GM06990 (cell line): ENCODE measurements around the gene PRKCH.

Experiments used
- DNase-seq: peaks from one replicate; pipeline ENCODE4 v3.0.0-alpha.2; 2011; ENCODE audit not compliant: insufficient read length; ENCODE audit errors: extremely low read depth
- H3K27me3 ChIP-seq: replicated peaks from 2 replicates; pipeline ENCODE4 v1.6.0; 2011; ENCODE audit warnings: low read length; ENCODE audit not compliant: control insufficient read depth, insufficient read depth
- H3K36me3 ChIP-seq: 2 replicates; pipeline ENCODE4 v1.5.1; 2011; ENCODE audit warnings: low read length; ENCODE audit not compliant: control insufficient read depth, insufficient read depth
- H3K4me3 ChIP-seq: replicated peaks from 2 replicates; pipeline ENCODE4 v1.5.1; 2011; ENCODE audit warnings: low read depth, mild to moderate bottlenecking, control low read depth, low read length
- TF ChIP-seq, protein P1 (sequence below): IDR thresholded peaks from 2 replicates; pipeline ENCODE4 v1.5.1; 2011; ENCODE audit warnings: low read length, control low read depth, mild to moderate bottlenecking, inconsistent platforms; ENCODE audit not compliant: insufficient read depth, poor library complexity, severe bottlenecking

Gene PRKCH

DNA sequence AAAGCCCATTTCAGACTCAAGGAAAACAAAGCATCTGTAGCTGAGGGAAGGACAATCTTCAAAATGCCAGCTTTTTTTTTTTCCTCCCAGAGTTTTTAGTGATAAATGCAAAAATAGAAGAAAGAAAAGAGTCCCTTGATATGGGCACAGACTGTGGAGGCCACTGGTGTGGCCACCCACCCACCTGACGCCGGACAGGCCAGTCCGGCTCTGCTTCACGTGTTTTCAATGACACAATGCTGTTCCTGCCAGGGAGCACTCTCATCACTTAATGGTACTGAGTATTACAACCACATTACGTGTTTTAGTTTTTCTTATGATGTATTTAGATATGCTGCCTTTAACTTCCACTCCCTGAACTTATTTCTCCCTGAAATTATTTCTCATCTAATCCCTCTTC is 218.3 kb downstream of the PRKCH start:
- TF ChIP-seq, protein P1, sequence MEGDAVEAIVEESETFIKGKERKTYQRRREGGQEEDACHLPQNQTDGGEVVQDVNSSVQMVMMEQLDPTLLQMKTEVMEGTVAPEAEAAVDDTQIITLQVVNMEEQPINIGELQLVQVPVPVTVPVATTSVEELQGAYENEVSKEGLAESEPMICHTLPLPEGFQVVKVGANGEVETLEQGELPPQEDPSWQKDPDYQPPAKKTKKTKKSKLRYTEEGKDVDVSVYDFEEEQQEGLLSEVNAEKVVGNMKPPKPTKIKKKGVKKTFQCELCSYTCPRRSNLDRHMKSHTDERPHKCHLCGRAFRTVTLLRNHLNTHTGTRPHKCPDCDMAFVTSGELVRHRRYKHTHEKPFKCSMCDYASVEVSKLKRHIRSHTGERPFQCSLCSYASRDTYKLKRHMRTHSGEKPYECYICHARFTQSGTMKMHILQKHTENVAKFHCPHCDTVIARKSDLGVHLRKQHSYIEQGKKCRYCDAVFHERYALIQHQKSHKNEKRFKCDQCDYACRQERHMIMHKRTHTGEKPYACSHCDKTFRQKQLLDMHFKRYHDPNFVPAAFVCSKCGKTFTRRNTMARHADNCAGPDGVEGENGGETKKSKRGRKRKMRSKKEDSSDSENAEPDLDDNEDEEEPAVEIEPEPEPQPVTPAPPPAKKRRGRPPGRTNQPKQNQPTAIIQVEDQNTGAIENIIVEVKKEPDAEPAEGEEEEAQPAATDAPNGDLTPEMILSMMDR, result no peak
- DNase-seq, result no peak
- H3K36me3 ChIP-seq, result no peaks in the 10 kb centered on the region; the same call in 1 of the 2 replicates
- H3K27me3 ChIP-seq, result no peaks in the 10 kb centered on the region
- H3K4me3 ChIP-seq, result no peak overlapping the region

DNA sequence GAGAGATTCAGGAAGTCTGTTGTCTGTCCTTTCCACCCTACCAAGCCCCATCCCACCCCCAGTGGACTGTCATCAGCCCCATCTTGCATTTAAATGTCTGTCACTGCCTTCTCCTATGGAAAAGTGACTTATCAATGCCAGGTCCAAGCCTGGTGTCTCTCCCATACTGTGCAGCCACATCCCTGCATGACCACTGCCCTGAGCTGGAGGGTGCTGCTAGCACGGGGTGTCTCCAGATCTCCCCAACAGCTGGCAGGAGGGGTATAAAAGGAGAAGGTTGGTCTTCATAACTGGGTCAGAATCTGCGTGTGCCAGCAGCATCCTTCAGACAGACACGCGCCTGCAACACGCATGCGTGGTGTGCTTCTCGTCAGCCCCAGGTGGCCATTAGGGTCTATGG is 219.6 kb downstream of the PRKCH start:
- Histone ChIP-seq H3K27me3 (no peaks in the 10 kb centered on the region), H3K4me3 (no peak overlapping the region), H3K36me3 (no peaks in the 10 kb centered on the region; the same call in 1 of the 2 replicates)
- TF ChIP-seq, protein P1, result no peak
- no peak for DNase-seq

DNA sequence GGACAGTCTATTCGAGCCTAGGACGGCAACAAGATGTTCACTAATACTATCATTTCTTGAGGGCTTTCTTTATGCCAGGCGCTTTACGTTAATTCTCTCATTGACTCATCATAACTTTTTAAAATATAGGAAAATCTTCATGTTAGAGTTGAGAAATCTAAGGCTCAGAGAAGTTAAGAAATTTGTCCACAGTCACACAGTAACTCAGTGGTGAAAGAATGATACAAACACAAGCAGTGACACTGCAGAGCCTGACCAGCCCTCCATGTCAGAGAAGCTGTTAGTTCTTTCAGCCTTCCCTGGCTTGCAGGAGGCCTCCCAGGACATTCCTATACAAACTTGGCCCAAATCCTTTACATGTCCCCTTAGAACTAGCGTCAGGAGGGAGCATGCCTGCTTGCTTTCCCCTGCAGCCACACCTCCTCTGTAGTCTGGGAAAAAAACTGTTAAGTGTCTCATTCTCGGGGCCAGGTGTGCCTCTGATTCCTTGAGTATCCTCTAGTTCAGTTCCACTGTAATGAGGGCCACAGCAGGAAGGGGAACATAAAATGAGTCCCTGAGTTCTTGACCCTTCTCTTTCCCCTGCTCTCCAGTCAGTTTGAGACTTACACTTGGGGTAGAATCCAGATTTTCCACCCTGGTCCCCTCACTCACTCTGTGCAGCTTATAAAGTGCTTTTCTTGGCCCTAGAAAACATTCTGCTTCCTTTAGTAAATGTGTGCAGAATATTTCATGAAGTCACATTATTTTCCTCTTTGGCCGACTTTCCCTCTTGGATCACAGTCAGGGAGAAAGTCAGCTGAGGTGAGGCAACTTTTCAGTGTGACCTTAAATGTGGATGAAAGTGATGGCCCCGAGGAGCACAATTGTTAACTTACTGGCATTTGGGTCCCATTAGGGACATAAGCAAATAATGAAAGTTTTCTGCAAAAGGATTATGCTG is 221.7 kb downstream of the PRKCH start:
- H3K4me3 ChIP-seq, result no peak overlapping the region

DNA sequence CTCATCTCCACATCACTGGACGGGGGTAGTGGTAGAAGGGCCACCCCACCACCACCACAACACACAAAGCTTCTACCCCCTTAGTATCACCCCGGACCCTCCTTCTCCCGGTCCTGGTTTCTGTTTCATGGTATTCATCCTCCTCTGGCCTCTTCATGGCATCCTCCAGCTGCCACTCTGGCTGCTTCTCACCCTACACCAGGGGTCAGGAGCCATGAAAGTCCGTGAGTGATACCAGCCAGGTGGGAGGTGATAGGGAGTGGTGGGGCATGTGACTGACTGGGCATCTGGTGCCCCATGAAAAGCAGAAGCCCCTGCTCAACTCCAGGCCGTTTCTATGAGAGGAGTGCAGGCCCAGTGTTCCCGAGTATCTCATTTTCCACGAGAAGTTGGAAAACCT is 222.6 kb downstream of the PRKCH start:
- no peaks in the 10 kb centered on the region for H3K27me3 ChIP-seq
- no peak overlapping the region for H3K4me3 ChIP-seq
- H3K36me3 ChIP-seq, result no peaks in the 10 kb centered on the region; the same call in 1 of the 2 replicates

More for the DNA sequence above, 221.7 kb downstream of the PRKCH start:
- no peak for DNase-seq
- Histone ChIP-seq H3K36me3 (no peaks in the 10 kb centered on the region; the same call in 1 of the 2 replicates), H3K27me3 (no peaks in the 10 kb centered on the region)
- TF ChIP-seq, protein P1, result no peak

DNA sequence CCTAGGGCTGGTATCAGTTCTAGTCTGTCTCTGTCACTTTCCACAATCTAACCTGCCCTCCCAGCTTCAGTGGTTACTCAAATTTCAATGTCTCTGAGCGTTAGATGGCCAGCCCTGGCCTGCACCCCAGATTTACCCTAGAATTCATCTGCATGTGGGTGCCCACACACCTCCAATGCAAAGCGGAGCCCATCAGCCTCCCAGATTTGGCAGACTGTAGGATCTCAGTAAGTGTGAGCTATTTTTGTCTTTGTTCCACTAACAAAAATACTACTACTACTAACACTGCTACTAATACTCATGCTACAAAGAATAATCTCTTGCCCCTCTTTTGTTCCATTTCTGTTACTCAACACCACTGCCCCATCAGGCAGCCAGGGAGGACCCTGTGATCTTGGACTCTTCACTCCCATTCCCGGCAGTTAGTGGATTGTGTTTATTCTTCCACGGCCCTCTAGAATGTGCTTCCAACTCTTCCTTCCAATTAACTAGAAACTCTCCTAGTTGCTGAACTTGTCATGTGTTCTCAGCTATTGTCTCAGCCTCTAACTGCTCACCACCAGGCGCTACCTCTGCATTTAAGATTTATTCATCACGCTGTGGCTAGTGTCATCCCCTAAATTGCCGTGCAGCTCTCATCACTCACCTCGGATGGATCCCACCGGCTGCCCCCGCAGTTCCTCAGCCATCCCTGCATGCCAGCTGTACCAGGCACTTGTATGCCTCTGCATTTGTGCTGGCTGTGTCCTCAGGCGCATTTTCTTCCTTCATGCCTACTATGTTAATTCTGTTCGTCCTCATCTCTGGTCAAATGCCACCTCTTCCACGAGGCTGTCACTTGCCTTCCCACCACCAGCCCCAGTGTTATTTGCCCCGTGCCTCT is 223.3 kb downstream of the PRKCH start:
- DNase-seq, result no peak

More for the DNA sequence above, 222.6 kb downstream of the PRKCH start:
- TF ChIP-seq, protein P1, result no peak
- DNase-seq, result no peak

More for the DNA sequence above, 223.3 kb downstream of the PRKCH start:
- no peaks in the 10 kb centered on the region; the same call in 1 of the 2 replicates for H3K36me3 ChIP-seq
- H3K27me3 ChIP-seq, result no peaks in the 10 kb centered on the region
- TF ChIP-seq, protein P1, result no peak
- H3K4me3 ChIP-seq, result no peak overlapping the region
